Measurements from ENCODE around the gene TBC1D1.
A peak's percentile ranks its signal among the peaks of the same experiment; 100 is the strongest.

Gene TBC1D1

DNA sequence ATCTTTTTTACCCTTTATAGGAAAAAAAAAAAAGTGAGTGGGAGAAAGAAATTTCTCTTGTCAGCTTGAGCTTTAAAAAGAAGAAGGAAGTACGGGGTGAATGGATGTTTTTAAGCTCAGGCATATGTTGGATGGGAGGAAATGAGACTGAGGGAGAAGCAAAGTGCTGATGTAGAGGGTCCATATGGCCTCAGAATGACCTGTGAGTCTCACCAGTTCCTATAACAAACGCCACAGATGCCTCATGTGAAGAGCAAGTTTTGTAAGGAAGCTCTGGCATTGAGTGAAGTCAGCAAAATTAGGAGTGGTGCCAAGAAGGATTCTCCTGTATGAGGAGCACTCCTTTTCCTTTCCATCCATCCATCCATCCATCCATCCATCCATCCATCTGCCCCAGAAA is 283.9 kb downstream of the TBC1D1 start:
- no peak for DNase-seq (ENCODE audit: low spot score)
- H3K4me3 Mint-ChIP-seq = no peak overlapping the region
- no peaks in the 10 kb centered on the region for H3K9me3 Mint-ChIP-seq
- H3K36me3 Mint-ChIP-seq (ENCODE audit: low read depth) = no peaks in the 10 kb centered on the region
- no peak overlapping the region for H3K27ac Mint-ChIP-seq
- H3K27me3 Mint-ChIP-seq (ENCODE audit: low read depth) = peaks cover 36% of the 10 kb centered on the region
- H3K4me1 Mint-ChIP-seq (ENCODE audit: low read depth) = peaks cover 33% of the 10 kb centered on the region

GRCh38 chr4:38176165-38176564 is 285.3 kb downstream of the TBC1D1 start:
- H3K27ac Mint-ChIP-seq = no peak overlapping the region
- peaks cover 35% of the 10 kb centered on the region for H3K27me3 Mint-ChIP-seq (ENCODE audit: low read depth)
- H3K4me1 Mint-ChIP-seq (ENCODE audit: low read depth) = peaks cover 34% of the 10 kb centered on the region
- no peaks in the 10 kb centered on the region for H3K36me3 Mint-ChIP-seq (ENCODE audit: low read depth)
- no peaks in the 10 kb centered on the region for H3K9me3 Mint-ChIP-seq
- DNase-seq (ENCODE audit: low spot score) = no peak
- H3K4me3 Mint-ChIP-seq = no peak overlapping the region

DNA sequence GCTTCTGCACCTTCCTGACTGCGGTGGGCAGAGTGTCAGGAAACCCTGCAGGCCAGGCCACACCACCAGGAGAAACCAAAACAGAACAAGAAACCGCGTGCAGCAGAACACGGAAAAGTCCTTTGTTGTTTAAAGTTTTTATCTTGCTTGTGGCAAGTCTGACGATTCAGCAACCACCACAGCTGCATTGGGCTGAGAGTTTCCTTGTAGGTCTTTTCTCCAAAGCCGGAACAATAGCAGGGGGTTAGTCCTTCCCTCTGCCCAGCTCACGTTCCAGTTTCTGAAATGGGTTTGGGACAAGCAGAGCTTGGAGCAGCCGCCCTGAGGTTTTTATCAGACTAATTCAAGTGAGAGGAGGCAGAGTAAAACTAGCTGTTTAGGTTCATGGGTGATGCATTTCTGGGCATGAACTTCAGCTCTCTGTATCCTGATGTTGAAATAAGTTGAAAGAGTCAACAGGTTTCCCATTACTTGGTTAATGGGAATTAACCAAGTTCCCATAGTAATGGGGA is 286.2 kb downstream of the TBC1D1 start:
- DNase-seq (ENCODE audit: low spot score) = peak; percentile 47
- Mint-ChIP-seq H3K27me3 (ENCODE audit: low read depth) (peaks cover 32% of the 10 kb centered on the region), H3K27ac (peak overlapping the region; percentile 71)

GRCh38 chr4:38177641-38178391 is 286.9 kb downstream of the TBC1D1 start:
- peaks cover 34% of the 10 kb centered on the region for H3K4me1 Mint-ChIP-seq (ENCODE audit: low read depth)

More for the DNA sequence above, 286.2 kb downstream of the TBC1D1 start:
- peaks cover 34% of the 10 kb centered on the region for H3K4me1 Mint-ChIP-seq (ENCODE audit: low read depth)
- no peaks in the 10 kb centered on the region for H3K36me3 Mint-ChIP-seq (ENCODE audit: low read depth)
- H3K4me3 Mint-ChIP-seq = peak overlapping the region; percentile 68
- H3K9me3 Mint-ChIP-seq = no peaks in the 10 kb centered on the region

GRCh38 chr4:38178392-38178995 is 287.6 kb downstream of the TBC1D1 start:
- no peak overlapping the region for H3K4me3 Mint-ChIP-seq

More at GRCh38 chr4:38177641-38178391, 286.9 kb downstream of the TBC1D1 start:
- Mint-ChIP-seq H3K4me3 (peak overlapping the region; percentile 68), H3K36me3 (ENCODE audit: low read depth) (no peaks in the 10 kb centered on the region), H3K27me3 (ENCODE audit: low read depth) (peaks cover 27% of the 10 kb centered on the region), H3K27ac (no peak overlapping the region), H3K9me3 (no peaks in the 10 kb centered on the region)
- DNase-seq (ENCODE audit: low spot score) = no peak

GRCh38 chr4:38179690-38180377 is 288.9 kb downstream of the TBC1D1 start:
- H3K27ac Mint-ChIP-seq = no peak overlapping the region
- H3K4me1 Mint-ChIP-seq (ENCODE audit: low read depth) = peaks cover 30% of the 10 kb centered on the region
- no peaks in the 10 kb centered on the region for H3K9me3 Mint-ChIP-seq
- H3K36me3 Mint-ChIP-seq (ENCODE audit: low read depth) = no peaks in the 10 kb centered on the region
- peak; percentile 52 for DNase-seq (ENCODE audit: low spot score)
- H3K27me3 Mint-ChIP-seq (ENCODE audit: low read depth) = peaks cover 22% of the 10 kb centered on the region
- no peak overlapping the region for H3K4me3 Mint-ChIP-seq

More at GRCh38 chr4:38178392-38178995, 287.6 kb downstream of the TBC1D1 start:
- Mint-ChIP-seq H3K27me3 (ENCODE audit: low read depth) (peaks cover 24% of the 10 kb centered on the region), H3K4me1 (ENCODE audit: low read depth) (peaks cover 33% of the 10 kb centered on the region), H3K36me3 (ENCODE audit: low read depth) (no peaks in the 10 kb centered on the region), H3K9me3 (no peaks in the 10 kb centered on the region), H3K27ac (no peak overlapping the region)
- no peak for DNase-seq (ENCODE audit: low spot score)

DNA sequence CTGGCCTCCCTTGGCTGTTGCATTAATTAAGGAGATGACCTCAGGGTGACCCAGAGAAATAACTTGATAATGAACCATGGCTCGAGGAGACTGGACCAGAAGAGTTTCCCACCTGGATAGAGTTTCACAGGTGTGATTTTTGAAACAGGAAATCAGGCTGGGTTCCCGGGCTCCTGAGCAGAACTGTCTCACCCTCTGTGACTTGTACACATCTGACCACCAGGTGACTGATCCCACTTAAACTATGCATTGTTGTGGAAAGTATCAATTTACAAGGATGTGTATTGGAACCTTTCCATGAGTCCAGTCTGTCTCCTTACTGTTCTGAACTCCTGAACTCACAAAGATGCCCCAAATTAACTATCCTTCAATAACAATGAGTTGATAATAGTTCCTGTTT is 289.6 kb downstream of the TBC1D1 start:
- Mint-ChIP-seq H3K4me1 (ENCODE audit: low read depth) (peaks cover 27% of the 10 kb centered on the region), H3K27me3 (ENCODE audit: low read depth) (peaks cover 16% of the 10 kb centered on the region), H3K9me3 (no peaks in the 10 kb centered on the region)

GRCh38 chr4:38181286-38181685 is 290.4 kb downstream of the TBC1D1 start:
- Mint-ChIP-seq H3K27me3 (ENCODE audit: low read depth) (peaks cover 16% of the 10 kb centered on the region), H3K4me1 (ENCODE audit: low read depth) (peaks cover 23% of the 10 kb centered on the region), H3K9me3 (no peaks in the 10 kb centered on the region), H3K36me3 (ENCODE audit: low read depth) (no peaks in the 10 kb centered on the region), H3K4me3 (no peak overlapping the region), H3K27ac (no peak overlapping the region)
- DNase-seq (ENCODE audit: low spot score) = no peak

More for the DNA sequence above, 289.6 kb downstream of the TBC1D1 start:
- no peak for DNase-seq (ENCODE audit: low spot score)
- no peak overlapping the region for H3K27ac Mint-ChIP-seq
- H3K36me3 Mint-ChIP-seq (ENCODE audit: low read depth) = no peaks in the 10 kb centered on the region
- no peak overlapping the region for H3K4me3 Mint-ChIP-seq

DNA sequence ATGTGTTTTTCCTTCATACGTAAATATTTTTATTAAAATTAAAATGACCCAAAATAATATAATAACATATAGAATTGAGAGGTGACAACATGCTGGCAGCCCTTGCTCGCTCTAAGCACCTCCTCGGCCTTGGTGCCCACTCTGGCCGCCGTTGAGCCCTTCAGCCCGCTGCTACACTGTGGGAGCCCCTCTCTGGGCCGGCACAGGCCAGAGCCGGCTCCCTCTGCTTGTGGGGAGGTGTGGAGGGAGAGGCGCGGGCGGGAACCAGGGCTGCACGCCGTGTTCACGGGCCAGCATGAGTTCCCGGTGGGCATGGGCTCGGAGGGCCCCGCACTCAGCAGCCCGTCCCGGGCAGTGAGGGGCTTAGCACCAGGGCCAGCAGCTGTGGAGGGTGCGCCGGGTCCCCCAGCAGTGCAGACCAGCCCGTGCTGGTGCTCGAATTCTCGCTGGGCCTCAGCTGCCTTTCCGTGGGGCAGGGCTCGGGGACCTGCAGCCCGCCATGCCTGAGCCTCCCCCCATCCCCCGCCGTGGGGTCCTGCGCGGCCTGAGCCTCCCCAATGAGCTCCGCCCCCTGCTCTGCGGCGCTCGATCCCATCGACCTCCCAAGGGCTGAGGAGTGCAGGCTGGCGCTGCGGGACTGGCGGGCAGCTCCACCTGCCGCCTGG is 291.6 kb downstream of the TBC1D1 start:
- Mint-ChIP-seq H3K27ac (no peak overlapping the region), H3K27me3 (ENCODE audit: low read depth) (peaks cover 16% of the 10 kb centered on the region), H3K4me1 (ENCODE audit: low read depth) (peaks cover 15% of the 10 kb centered on the region), H3K36me3 (ENCODE audit: low read depth) (no peaks in the 10 kb centered on the region), H3K4me3 (no peak overlapping the region), H3K9me3 (no peaks in the 10 kb centered on the region)
- no peak for DNase-seq (ENCODE audit: low spot score)

GRCh38 chr4:38184404-38184803 is 293.5 kb downstream of the TBC1D1 start:
- no peak overlapping the region for H3K27ac Mint-ChIP-seq
- no peaks in the 10 kb centered on the region for H3K9me3 Mint-ChIP-seq
- DNase-seq (ENCODE audit: low spot score) = no peak
- no peaks in the 10 kb centered on the region for H3K36me3 Mint-ChIP-seq (ENCODE audit: low read depth)
- peaks cover 7% of the 10 kb centered on the region for H3K27me3 Mint-ChIP-seq (ENCODE audit: low read depth)
- no peak overlapping the region for H3K4me3 Mint-ChIP-seq
- H3K4me1 Mint-ChIP-seq (ENCODE audit: low read depth) = peaks cover 4% of the 10 kb centered on the region

- Mint-ChIP-seq H3K4me3 (no peak overlapping the region), H3K36me3 (ENCODE audit: low read depth) (no peaks in the 10 kb centered on the region), H3K4me1 (ENCODE audit: low read depth) (no peaks in the 10 kb centered on the region), H3K27ac (no peak overlapping the region), H3K9me3 (no peaks in the 10 kb centered on the region), H3K27me3 (ENCODE audit: low read depth) (peaks cover 9% of the 10 kb centered on the region)
- DNase-seq (ENCODE audit: low spot score) = no peak
Measured at GRCh38 chr4:38185406-38186144, 294.7 kb downstream of the TBC1D1 start.

- Mint-ChIP-seq H3K4me3 (no peak overlapping the region), H3K4me1 (ENCODE audit: low read depth) (no peaks in the 10 kb centered on the region)
Measured at GRCh38 chr4:38188136-38188535, 297.3 kb downstream of the TBC1D1 start.

GRCh38 chr4:38188631-38189101 is 297.8 kb downstream of the TBC1D1 start:
- Mint-ChIP-seq H3K27ac (no peak overlapping the region), H3K4me3 (no peak overlapping the region), H3K9me3 (no peaks in the 10 kb centered on the region), H3K4me1 (ENCODE audit: low read depth) (no peaks in the 10 kb centered on the region), H3K27me3 (ENCODE audit: low read depth) (peaks cover 17% of the 10 kb centered on the region), H3K36me3 (ENCODE audit: low read depth) (no peaks in the 10 kb centered on the region)
- no peak for DNase-seq (ENCODE audit: low spot score)

More at GRCh38 chr4:38188136-38188535, 297.3 kb downstream of the TBC1D1 start:
- DNase-seq (ENCODE audit: low spot score) = no peak
- Mint-ChIP-seq H3K36me3 (ENCODE audit: low read depth) (no peaks in the 10 kb centered on the region), H3K27ac (no peak overlapping the region), H3K27me3 (ENCODE audit: low read depth) (peaks cover 17% of the 10 kb centered on the region), H3K9me3 (no peaks in the 10 kb centered on the region)

Data from T-helper 2 cell treated with Interferon-gamma antibody and Interleukin-4, amounts not matched to agents 5 μg/mL and 100 μg/mL, for 36 hours (primary cell).